DMS79 treated with DMSO at 0.1 percent for 48 hours (cell line): ENCODE measurements around the gene SIM2.
A peak's percentile ranks its signal among the peaks of the same experiment; 100 is the strongest.

Experiments used
- DNase-seq: peaks from one replicate; lab custom pipeline; 2025; lab: John Stamatoyannopoulos, UW

Gene SIM2

GRCh38 chr21:36700295-36700970, 1.5 kb downstream of the SIM2 start:
- DNase-seq = no peak

GRCh38 chr21:36700971-36701755, 2.2 kb downstream of the SIM2 start:
- DNase-seq = no peak

GRCh38 chr21:36701756-36702621, 3.1 kb downstream of the SIM2 start:
- DNase-seq = no peak

- DNase-seq = no peak
These were observed 3.7 kb downstream of the SIM2 start for GRCh38 chr21:36702622-36702968.

GRCh38 chr21:36703123-36703522, 4.2 kb downstream of the SIM2 start:
- no peak for DNase-seq

GRCh38 chr21:36703626-36704280, 4.8 kb downstream of the SIM2 start:
- no peak for DNase-seq

- DNase-seq = no peak
These were observed 5.5 kb downstream of the SIM2 start for GRCh38 chr21:36704281-36704957.

GRCh38 chr21:36704958-36705678, 6.2 kb downstream of the SIM2 start:
- DNase-seq = no peak

- DNase-seq = no peak
These were observed 7.0 kb downstream of the SIM2 start for GRCh38 chr21:36705679-36706481.

- no peak for DNase-seq
These were observed 7.6 kb downstream of the SIM2 start for GRCh38 chr21:36706482-36706852.

GRCh38 chr21:36706951-36707762, 8.2 kb downstream of the SIM2 start:
- no peak for DNase-seq

GRCh38 chr21:36707763-36708285, 8.9 kb downstream of the SIM2 start:
- no peak for DNase-seq

- no peak for DNase-seq
These were observed 9.5 kb downstream of the SIM2 start for GRCh38 chr21:36708286-36709029.

- DNase-seq = peak; percentile 17
These were observed 10.3 kb downstream of the SIM2 start for GRCh38 chr21:36709030-36709867.

GRCh38 chr21:36709868-36710728, 11.2 kb downstream of the SIM2 start:
- DNase-seq = no peak

- no peak for DNase-seq
These were observed 11.8 kb downstream of the SIM2 start for GRCh38 chr21:36710729-36711048.

- DNase-seq = no peak
These were observed 14.8 kb downstream of the SIM2 start for GRCh38 chr21:36713746-36714145.
